NCI-H2196 (cell line): ENCODE data around the gene CDK5R2.

ENCODE experiments used
- DNase-seq: peaks from one replicate; lab custom pipeline; 2025; ENCODE audit not compliant: unreplicated experiment; lab: John Stamatoyannopoulos, UW

Gene CDK5R2

GRCh38 chr2:218986148-218986761 is 26.8 kb downstream of the CDK5R2 start:
- no peak for DNase-seq

- DNase-seq, result no peak
Observed at GRCh38 chr2:218988164-218988563, 28.7 kb downstream of the CDK5R2 start.

GRCh38 chr2:218988650-218989049 is 29.2 kb downstream of the CDK5R2 start:
- DNase-seq, result no peak

GRCh38 chr2:218990052-218990451 is 30.6 kb downstream of the CDK5R2 start:
- no peak for DNase-seq

GRCh38 chr2:218990612-218991011 is 31.1 kb downstream of the CDK5R2 start:
- DNase-seq, result no peak

- no peak for DNase-seq
Observed at GRCh38 chr2:218991674-218992168, 32.3 kb downstream of the CDK5R2 start.

GRCh38 chr2:218992196-218992595 is 32.7 kb downstream of the CDK5R2 start:
- DNase-seq, result no peak

- DNase-seq, result no peak
Observed at GRCh38 chr2:218992703-218993344, 33.4 kb downstream of the CDK5R2 start.

- DNase-seq, result no peak
Observed at GRCh38 chr2:218993345-218994315, 34.2 kb downstream of the CDK5R2 start, which contains the start of gene CRYBA2. Gene CRYBA2, minus strand, starts transcription at chr2:218993422. Its CDS starts 246 bp downstream, at chr2:218993176.

- DNase-seq, result no peak
Observed at GRCh38 chr2:218995561-218995960, 36.1 kb downstream of the CDK5R2 start.

GRCh38 chr2:218995972-218996711 is 36.7 kb downstream of the CDK5R2 start:
- peak; percentile 97 for DNase-seq

GRCh38 chr2:218996937-218997336 is 37.5 kb downstream of the CDK5R2 start:
- DNase-seq, result peak; percentile 76

- no peak for DNase-seq
Observed at GRCh38 chr2:218997731-218998130, 38.3 kb downstream of the CDK5R2 start.

GRCh38 chr2:218998414-218999002 is 39.0 kb downstream of the CDK5R2 start:
- no peak for DNase-seq

- DNase-seq, result no peak
Observed at GRCh38 chr2:218999021-218999880, 39.8 kb downstream of the CDK5R2 start.

- peak; percentile 88 for DNase-seq
Observed at GRCh38 chr2:218999881-219000568, 40.6 kb downstream of the CDK5R2 start.

GRCh38 chr2:219000569-219000960 is 41.1 kb downstream of the CDK5R2 start:
- peak; percentile 47 for DNase-seq

GRCh38 chr2:219001100-219001576 is 41.7 kb downstream of the CDK5R2 start:
- no peak for DNase-seq
